Endodermal cell (in vitro differentiated cells): ENCODE results near the gene FAM193B. TPM values are rescaled to one million over a fixed set of nuclear protein-coding genes. Genes with fewer than 3 reads are reported as not detected.

Experiments
- DNase-seq: peaks from one replicate; pipeline ENCODE4 v3.0.0-alpha.2; 2017
- H3K27ac ChIP-seq: 2 replicates; pipeline ENCODE4 v1.5.1; 2013; ENCODE audit warnings: mild to moderate bottlenecking, low read depth, low read length, moderate library complexity
- H3K27me3 ChIP-seq: 2 replicates; pipeline ENCODE4 v1.6.1; 2013; ENCODE audit warnings: mild to moderate bottlenecking, low read length, moderate library complexity; ENCODE audit not compliant: insufficient read depth, control insufficient read depth, poor library complexity, severe bottlenecking
- H3K36me3 ChIP-seq: 2 replicates; pipeline ENCODE4 v1.7.0; 2013; ENCODE audit warnings: mild to moderate bottlenecking, low read length, moderate library complexity; ENCODE audit not compliant: control insufficient read depth, insufficient read depth
- H3K4me1 ChIP-seq: one replicate; pipeline ENCODE4 v1.7.0; 2013; ENCODE audit warnings: low read length; ENCODE audit not compliant: control insufficient read depth, insufficient read depth
- H3K4me3 ChIP-seq: 2 replicates; pipeline ENCODE4 v1.5.1; 2013; ENCODE audit warnings: mild to moderate bottlenecking, low read length, moderate library complexity
- H3K9ac ChIP-seq: 2 replicates; pipeline ENCODE4 v1.6.1; 2013; ENCODE audit warnings: mild to moderate bottlenecking, low read length, moderate library complexity; ENCODE audit not compliant: poor library complexity, severe bottlenecking; ENCODE audit errors: extremely low read depth
- H3K9me3 ChIP-seq: 2 replicates; pipeline ENCODE4 v1.6.1; 2013; ENCODE audit warnings: mild to moderate bottlenecking, low read length, moderate library complexity; ENCODE audit not compliant: control insufficient read depth
- H3K27ac Mint-ChIP-seq: 2 replicates; pipeline ENCODE4 v1.8.0; 2020; ENCODE audit warnings: mixed read lengths
- H3K27me3 Mint-ChIP-seq: 2 replicates; pipeline ENCODE4 v1.8.0; 2021; ENCODE audit warnings: mild to moderate bottlenecking, mixed read lengths; ENCODE audit not compliant: insufficient read depth
- H3K36me3 Mint-ChIP-seq: 2 replicates; pipeline ENCODE4 v1.8.0; 2020; ENCODE audit warnings: low read depth, mixed read lengths
- H3K4me1 Mint-ChIP-seq: 2 replicates; pipeline ENCODE4 v1.8.0; 2020; ENCODE audit warnings: mixed read lengths
- H3K4me3 Mint-ChIP-seq: 2 replicates; pipeline ENCODE4 v1.8.0; 2020; ENCODE audit warnings: mild to moderate bottlenecking, moderate library complexity, mixed read lengths
- H3K9me3 Mint-ChIP-seq: 2 replicates; pipeline ENCODE4 v1.8.0; 2020; ENCODE audit warnings: mild to moderate bottlenecking, mixed read lengths
- WGBS, 2 experiments: methylation state at CpG; one replicate each; pipeline versions ENCODE4 v1.1.5 to v1.1.7; 2013; ENCODE audit warnings: missing lambda C conversion rate in 2 of 2, mixed read lengths in 1 of 2; ENCODE audit not compliant: insufficient coverage in 1 of 2, insufficient read length in 1 of 2; 5-methylcytosine and 5-hydroxymethylcytosine counted together
- total RNA-seq, 2 donors: library from RNA; stranded (reverse); fragmentation: NEBNext Ultra II Directional in 1 of 2; extraction: Animal tissue kit (Norgen Biotek cat#: 25700) in 1 of 2; gene quantifications; 2 replicates in 1 of 2; 3 replicates in 1 of 2; pipeline ENCODE4 v1.2.1, GENCODE V29; 2021
- TF ChIP-seq, protein P1 (sequence below): fragments of 200-600 bp; sonication (generic); conservative IDR thresholded peaks from 2 replicates; pipeline ENCODE4 v1.5.0; 2021; ENCODE audit warnings: antibody characterized with exemption, mild to moderate bottlenecking

The FAM193B gene
- total RNA-seq, 2 donors from 2014 or later: 112 to 115 TPM

DNA sequence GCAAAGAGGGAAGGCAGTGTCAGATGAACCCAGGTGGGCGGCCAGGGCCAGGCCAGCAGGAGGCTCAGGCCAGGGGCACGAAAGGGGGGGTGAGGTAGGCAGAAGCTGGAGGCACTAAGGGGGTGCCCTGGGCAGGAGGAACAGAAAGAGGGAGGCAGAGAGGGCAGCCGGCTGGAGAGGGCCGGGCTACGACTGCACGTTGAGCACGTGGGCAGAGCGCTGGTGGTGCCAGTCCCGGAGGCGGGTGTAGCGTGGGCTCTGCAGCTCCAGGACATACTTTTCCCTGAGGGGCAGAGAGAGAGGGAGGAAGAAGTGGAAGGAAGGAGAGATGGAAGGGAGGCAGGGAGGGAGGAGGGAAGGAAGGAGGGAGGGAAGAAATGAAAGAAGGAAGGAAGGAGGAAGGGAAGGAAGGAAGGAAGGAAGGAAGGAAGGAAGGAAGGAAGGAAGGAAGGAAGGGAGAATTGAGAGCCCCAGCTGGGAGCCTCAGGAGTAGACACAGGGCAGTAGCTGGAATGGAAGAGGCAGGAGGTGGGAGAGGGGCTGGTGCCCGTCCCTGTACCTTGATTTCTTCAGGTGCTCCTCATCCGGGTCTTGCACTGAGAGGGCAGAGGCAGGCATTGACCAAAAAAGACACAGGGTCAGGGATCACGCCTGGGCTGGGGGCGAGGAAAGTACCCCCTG, 63.9 kb downstream of the FAM193B start:
- H3K27me3 Mint-ChIP-seq: no peaks in the 10 kb centered on the region
- peaks cover 10% of the 10 kb centered on the region for H3K4me1 Mint-ChIP-seq
- WGBS, 2 experiments: 95 to 97% methylated on average over 13 to 15 of the region's 15 CpGs
- Histone ChIP-seq H3K4me3 (no peak overlapping the region), H3K27me3 (no peaks in the 10 kb centered on the region), H3K4me1 (peaks cover 13% of the 10 kb centered on the region), H3K36me3 (peaks cover 87% of the 10 kb centered on the region), H3K27ac (no peak overlapping the region), H3K9ac (no peak overlapping the region), H3K9me3 (no peaks in the 10 kb centered on the region)
- DNase-seq: no peak
- TF ChIP-seq, protein P1, sequence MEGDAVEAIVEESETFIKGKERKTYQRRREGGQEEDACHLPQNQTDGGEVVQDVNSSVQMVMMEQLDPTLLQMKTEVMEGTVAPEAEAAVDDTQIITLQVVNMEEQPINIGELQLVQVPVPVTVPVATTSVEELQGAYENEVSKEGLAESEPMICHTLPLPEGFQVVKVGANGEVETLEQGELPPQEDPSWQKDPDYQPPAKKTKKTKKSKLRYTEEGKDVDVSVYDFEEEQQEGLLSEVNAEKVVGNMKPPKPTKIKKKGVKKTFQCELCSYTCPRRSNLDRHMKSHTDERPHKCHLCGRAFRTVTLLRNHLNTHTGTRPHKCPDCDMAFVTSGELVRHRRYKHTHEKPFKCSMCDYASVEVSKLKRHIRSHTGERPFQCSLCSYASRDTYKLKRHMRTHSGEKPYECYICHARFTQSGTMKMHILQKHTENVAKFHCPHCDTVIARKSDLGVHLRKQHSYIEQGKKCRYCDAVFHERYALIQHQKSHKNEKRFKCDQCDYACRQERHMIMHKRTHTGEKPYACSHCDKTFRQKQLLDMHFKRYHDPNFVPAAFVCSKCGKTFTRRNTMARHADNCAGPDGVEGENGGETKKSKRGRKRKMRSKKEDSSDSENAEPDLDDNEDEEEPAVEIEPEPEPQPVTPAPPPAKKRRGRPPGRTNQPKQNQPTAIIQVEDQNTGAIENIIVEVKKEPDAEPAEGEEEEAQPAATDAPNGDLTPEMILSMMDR: no peak
- peaks cover 62% of the 10 kb centered on the region for H3K36me3 Mint-ChIP-seq
- H3K27ac Mint-ChIP-seq: no peak overlapping the region
- H3K9me3 Mint-ChIP-seq: no peaks in the 10 kb centered on the region
- no peak overlapping the region for H3K4me3 Mint-ChIP-seq

DNA sequence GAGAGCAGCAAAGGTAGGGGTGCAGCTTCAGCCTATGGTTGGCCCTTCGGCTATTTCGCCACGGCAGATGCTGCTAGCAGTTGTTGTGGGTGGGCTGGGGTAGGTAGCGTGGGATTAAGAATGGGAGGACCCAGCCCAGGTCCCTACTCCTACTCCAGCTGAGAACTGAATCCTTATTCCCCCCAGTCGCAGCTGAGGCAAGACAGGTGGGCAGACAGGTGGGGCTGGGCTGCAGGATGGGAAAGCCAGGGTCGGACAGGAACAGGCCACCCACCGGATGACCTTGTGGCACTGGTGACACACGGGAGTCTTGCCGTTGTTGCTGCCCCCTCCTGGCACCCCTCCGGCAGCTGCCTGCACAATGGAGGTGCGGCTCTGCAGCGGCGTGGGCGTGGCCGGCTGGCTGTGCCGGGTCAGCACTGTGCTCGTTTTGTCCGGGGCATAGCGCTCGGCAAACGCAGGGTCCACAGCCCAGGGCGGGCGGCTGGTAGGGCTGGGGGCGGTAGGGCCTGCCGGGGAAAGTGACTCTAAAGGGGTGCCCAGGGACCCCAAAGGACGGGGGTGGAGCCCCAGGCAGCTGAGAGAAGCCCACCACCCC, 65.1 kb downstream of the FAM193B start:
- 84 to 95% methylated on average over 18 to 26 of the region's 26 CpGs for WGBS, 2 experiments
- no peaks in the 10 kb centered on the region for H3K27me3 Mint-ChIP-seq
- Histone ChIP-seq H3K9me3 (no peaks in the 10 kb centered on the region), H3K4me1 (peaks cover 7% of the 10 kb centered on the region), H3K27me3 (no peaks in the 10 kb centered on the region), H3K4me3 (no peak overlapping the region), H3K36me3 (peaks cover 88% of the 10 kb centered on the region), H3K27ac (no peak overlapping the region), H3K9ac (no peak overlapping the region)
- no peak overlapping the region for H3K4me3 Mint-ChIP-seq
- peak; percentile 80 for DNase-seq
- no peaks in the 10 kb centered on the region for H3K9me3 Mint-ChIP-seq
- peaks cover 74% of the 10 kb centered on the region for H3K36me3 Mint-ChIP-seq
- H3K27ac Mint-ChIP-seq: no peak overlapping the region
- H3K4me1 Mint-ChIP-seq: peaks cover 10% of the 10 kb centered on the region
- TF ChIP-seq, protein P1: peak; percentile 44

DNA sequence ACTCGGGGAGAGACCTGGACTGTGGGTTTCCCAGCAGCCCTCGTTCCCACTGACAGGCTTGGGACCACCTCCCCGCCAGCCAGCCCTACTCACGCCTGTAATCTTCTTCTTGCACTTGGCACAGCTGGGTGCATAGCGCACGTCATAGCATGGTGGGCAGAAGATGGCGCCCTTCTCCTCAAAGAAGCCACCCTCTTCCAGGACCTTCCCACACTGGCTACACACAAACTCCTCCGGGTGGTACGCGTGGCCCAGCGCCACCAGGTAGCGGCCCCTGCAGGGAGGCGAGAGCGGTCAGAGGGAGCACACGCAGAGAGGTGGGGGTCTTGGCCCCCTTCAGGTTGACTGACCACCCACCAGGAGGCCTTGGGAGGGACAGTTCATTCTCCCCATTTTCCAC, 66.4 kb downstream of the FAM193B start:
- no peak overlapping the region for H3K27ac ChIP-seq
- WGBS, 2 experiments: 93 to 94% methylated on average over 6 to 15 of the region's 15 CpGs
- H3K27me3 ChIP-seq: no peaks in the 10 kb centered on the region
- Mint-ChIP-seq H3K36me3 (peaks cover 71% of the 10 kb centered on the region), H3K27me3 (no peaks in the 10 kb centered on the region), H3K4me1 (peaks cover 7% of the 10 kb centered on the region), H3K27ac (no peak overlapping the region), H3K4me3 (no peak overlapping the region), H3K9me3 (no peaks in the 10 kb centered on the region)
- TF ChIP-seq, protein P1: peak; percentile 12
- no peaks in the 10 kb centered on the region for H3K4me1 ChIP-seq
- H3K36me3 ChIP-seq: peaks cover 87% of the 10 kb centered on the region
- H3K9me3 ChIP-seq: no peaks in the 10 kb centered on the region
- no peak overlapping the region for H3K9ac ChIP-seq
- H3K4me3 ChIP-seq: no peak overlapping the region
- DNase-seq: peak; percentile 65
